HL-60 (cell line): Measurements from ENCODE around the gene PAXIP1.

Source experiments
- GABPA ChIP-seq: IDR thresholded peaks from 2 replicates; pipeline ENCODE4 v1.6.1; 2012; ENCODE audit warnings: low read depth
- POLR2AphosphoS5 ChIP-seq: IDR thresholded peaks from 2 replicates; pipeline ENCODE4 v1.6.1; 2012; ENCODE audit warnings: low read depth
- REST ChIP-seq: IDR thresholded peaks from 2 replicates; pipeline ENCODE4 v1.6.1; 2012; ENCODE audit warnings: low read depth; ENCODE audit not compliant: insufficient replicate concordance
- TF ChIP-seq, protein P1 (sequence below): IDR thresholded peaks from one replicate; pipeline ENCODE4 v1.5.1; 2011; ENCODE audit warnings: low read length, control low read depth, inconsistent platforms; ENCODE audit not compliant: insufficient read depth

DNA sequence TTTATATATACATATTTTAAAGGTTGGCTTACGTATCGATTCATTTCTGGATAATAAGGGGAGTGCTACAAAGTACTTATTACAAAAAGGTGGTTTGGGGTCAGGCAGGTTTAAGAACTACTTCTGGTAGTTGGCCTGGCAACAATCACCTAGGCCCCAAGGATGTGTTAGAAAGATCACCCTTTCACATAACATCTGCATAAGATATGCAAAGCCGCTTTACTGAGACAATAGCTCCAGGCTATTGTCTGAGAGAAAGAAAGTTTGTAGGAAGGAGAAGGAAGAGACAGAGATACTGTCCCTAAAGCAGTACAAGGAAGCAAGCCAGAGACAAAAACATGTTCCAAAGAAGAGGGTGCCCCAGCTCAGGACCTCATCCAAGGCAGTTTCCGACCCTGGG lies 6.2 kb downstream of the PAXIP1 start:
- TF ChIP-seq, protein P1, sequence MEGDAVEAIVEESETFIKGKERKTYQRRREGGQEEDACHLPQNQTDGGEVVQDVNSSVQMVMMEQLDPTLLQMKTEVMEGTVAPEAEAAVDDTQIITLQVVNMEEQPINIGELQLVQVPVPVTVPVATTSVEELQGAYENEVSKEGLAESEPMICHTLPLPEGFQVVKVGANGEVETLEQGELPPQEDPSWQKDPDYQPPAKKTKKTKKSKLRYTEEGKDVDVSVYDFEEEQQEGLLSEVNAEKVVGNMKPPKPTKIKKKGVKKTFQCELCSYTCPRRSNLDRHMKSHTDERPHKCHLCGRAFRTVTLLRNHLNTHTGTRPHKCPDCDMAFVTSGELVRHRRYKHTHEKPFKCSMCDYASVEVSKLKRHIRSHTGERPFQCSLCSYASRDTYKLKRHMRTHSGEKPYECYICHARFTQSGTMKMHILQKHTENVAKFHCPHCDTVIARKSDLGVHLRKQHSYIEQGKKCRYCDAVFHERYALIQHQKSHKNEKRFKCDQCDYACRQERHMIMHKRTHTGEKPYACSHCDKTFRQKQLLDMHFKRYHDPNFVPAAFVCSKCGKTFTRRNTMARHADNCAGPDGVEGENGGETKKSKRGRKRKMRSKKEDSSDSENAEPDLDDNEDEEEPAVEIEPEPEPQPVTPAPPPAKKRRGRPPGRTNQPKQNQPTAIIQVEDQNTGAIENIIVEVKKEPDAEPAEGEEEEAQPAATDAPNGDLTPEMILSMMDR, result no peak
- TF ChIP-seq REST (no peak), POLR2AphosphoS5 (no peak), GABPA (no peak)
